ENCODE data around the gene GLS.

Gene GLS

DNA sequence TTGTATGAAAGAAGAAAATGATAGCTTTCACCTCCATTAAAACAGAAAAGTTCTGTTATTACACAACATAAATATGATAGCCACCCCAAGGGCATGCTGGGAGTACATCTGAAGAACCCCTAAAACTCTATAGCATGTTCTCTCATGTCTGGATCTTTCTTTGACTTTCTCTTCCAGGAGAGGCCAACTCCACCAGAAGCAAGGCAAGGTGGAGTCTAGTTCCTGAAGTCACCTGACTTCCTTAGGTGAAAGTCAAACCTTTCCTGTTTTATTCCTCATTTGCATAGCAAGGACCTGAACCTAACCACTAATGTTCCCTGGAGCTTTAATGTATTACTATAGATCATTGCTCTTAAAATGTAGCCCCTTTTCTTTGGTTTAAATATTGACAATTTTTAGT, 127.7 kb downstream of the GLS start:
- Histone ChIP-seq H2BK12ac (ENCODE audit: low read length in 2 of 2) (no peak overlapping the region), H4K8ac (ENCODE audit: low read length) (no peak overlapping the region), H2BK15ac (ENCODE audit: low read depth, poor library complexity, severe bottlenecking) (no peak overlapping the region), H3K9me3 (ENCODE audit: control insufficient read depth, low read length) (no peaks in the 10 kb centered on the region), H2AK5ac (ENCODE audit: low read length, severe bottlenecking) (no peak overlapping the region), H4K91ac (ENCODE audit: low read length) (no peak overlapping the region), H3K14ac (ENCODE audit: low read length in 2 of 2) (no peak overlapping the region), H2BK5ac (ENCODE audit: low read depth, low read length, poor library complexity, severe bottlenecking) (no peak overlapping the region), H3K36me3 (ENCODE audit: control insufficient read depth in 1 of 2, insufficient read depth in 2 of 2, low read depth in 1 of 2, low read length in 2 of 2) (peaks cover 35 to 94% of the 10 kb centered on the region in 2 experiments), H3K27me3 (ENCODE audit: control insufficient read depth in 1 of 2, insufficient read depth in 1 of 2, low read length in 2 of 2) (no peaks in the 10 kb centered on the region), H3K4me3 (ENCODE audit: insufficient read depth in 1 of 2, low read depth in 1 of 2, low read length in 2 of 2) (no peak overlapping the region), H3K4ac (ENCODE audit: low read depth in 1 of 2, low read length in 2 of 2) (no peak overlapping the region), H3K9ac (ENCODE audit: low read length) (peak overlapping the region; percentile 4), H3K27ac (ENCODE audit: low read length, poor library complexity, severe bottlenecking) (no peak overlapping the region), H3K23ac (ENCODE audit: low read length in 2 of 2) (no peak overlapping the region), H3K4me1 (ENCODE audit: control insufficient read depth, insufficient read depth, low read depth, low read length) (peaks cover 12% of the 10 kb centered on the region), H3K18ac (ENCODE audit: low read depth in 1 of 2, low read length in 2 of 2) (no peak overlapping the region), H2AFZ (ENCODE audit: low read depth, low read length) (no peak overlapping the region), H2BK120ac (ENCODE audit: low read depth, low read length) (no peak overlapping the region), H3K79me1 (replicated peaks; ENCODE audit: low read length, poor library complexity, severe bottlenecking) (peaks cover 16% of the 10 kb centered on the region), H3K4me2 (ENCODE audit: low read length, poor library complexity, severe bottlenecking) (no peak overlapping the region)
- no peak for DNase-seq

DNA sequence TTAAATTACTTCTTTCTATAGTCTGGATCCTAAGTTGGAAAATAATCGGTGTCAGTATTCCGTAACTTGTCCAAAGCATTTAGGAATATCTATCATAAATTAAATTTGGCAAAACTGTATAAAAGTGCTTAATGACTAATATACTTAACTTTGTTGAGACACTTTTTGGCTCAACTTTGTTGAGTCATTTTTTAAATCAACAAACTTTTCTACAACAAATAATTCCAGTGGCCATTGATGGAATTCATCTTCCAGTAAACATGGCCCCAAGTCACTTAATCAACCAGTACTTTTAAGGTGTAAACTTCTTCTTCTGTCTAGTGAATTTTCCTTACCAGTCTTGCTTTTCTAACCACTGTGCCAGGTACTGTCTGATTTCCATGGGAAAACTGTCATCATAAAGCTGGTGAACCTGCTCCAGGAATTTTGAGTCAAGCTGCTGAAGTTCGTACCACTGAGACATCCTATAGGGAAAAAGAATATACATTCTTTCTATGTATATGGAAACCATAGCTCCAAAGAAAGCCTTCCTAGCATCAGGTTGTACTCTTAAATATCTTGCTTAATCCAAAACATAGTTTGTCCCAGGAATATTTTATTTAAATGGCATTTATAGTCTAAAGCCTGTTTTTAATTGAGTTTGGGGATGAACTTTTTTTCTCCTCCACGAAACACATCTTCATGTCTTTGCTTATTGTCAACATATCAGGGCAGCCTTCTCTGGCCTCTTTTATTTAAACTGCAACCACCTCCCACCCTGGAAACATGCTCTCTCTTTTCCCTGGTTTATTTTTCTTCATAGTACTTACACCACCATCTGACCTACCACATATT, 129.1 kb downstream of the GLS start:
- no peak overlapping the region for H3K23ac ChIP-seq (ENCODE audit: low read length in 2 of 2)
- no peak overlapping the region for H2AFZ ChIP-seq (ENCODE audit: low read depth, low read length)
- 100% methylated on average over 1 of the region's 4 CpGs for WGBS
- no peak overlapping the region for H3K18ac ChIP-seq (ENCODE audit: low read depth in 1 of 2, low read length in 2 of 2)
- no peak overlapping the region for H3K14ac ChIP-seq (ENCODE audit: low read length in 2 of 2)
- peak overlapping the region in 1 of 2 experiments; percentile 100 for H3K4me3 ChIP-seq (ENCODE audit: insufficient read depth in 1 of 2, low read depth in 1 of 2, low read length in 2 of 2)
- no peak overlapping the region for H3K27ac ChIP-seq (ENCODE audit: low read length, poor library complexity, severe bottlenecking)
- H3K9ac ChIP-seq (ENCODE audit: low read length), result peak overlapping the region; percentile 99
- H3K4ac ChIP-seq (ENCODE audit: low read depth in 1 of 2, low read length in 2 of 2), result no peak overlapping the region
- no peak for DNase-seq
- H3K9me3 ChIP-seq (ENCODE audit: control insufficient read depth, low read length), result no peaks in the 10 kb centered on the region
- peaks cover 25 to 79% of the 10 kb centered on the region in 2 experiments for H3K36me3 ChIP-seq (ENCODE audit: control insufficient read depth in 1 of 2, insufficient read depth in 2 of 2, low read depth in 1 of 2, low read length in 2 of 2)
- H2AK5ac ChIP-seq (ENCODE audit: low read length, severe bottlenecking), result no peak overlapping the region
- H2BK15ac ChIP-seq (ENCODE audit: low read depth, poor library complexity, severe bottlenecking), result no peak overlapping the region
- H3K27me3 ChIP-seq (ENCODE audit: control insufficient read depth in 1 of 2, insufficient read depth in 1 of 2, low read length in 2 of 2), result no peaks in the 10 kb centered on the region
- no peak overlapping the region for H2BK5ac ChIP-seq (ENCODE audit: low read depth, low read length, poor library complexity, severe bottlenecking)
- no peak overlapping the region for H2BK120ac ChIP-seq (ENCODE audit: low read depth, low read length)
- H4K8ac ChIP-seq (ENCODE audit: low read length), result no peak overlapping the region
- H2BK12ac ChIP-seq (ENCODE audit: low read length in 2 of 2), result no peak overlapping the region
- peaks cover 12% of the 10 kb centered on the region for H3K79me1 ChIP-seq (replicated peaks; ENCODE audit: low read length, poor library complexity, severe bottlenecking)
- H3K4me2 ChIP-seq (ENCODE audit: low read length, poor library complexity, severe bottlenecking), result no peak overlapping the region
- H4K91ac ChIP-seq (ENCODE audit: low read length), result no peak overlapping the region
- H3K4me1 ChIP-seq (ENCODE audit: control insufficient read depth, insufficient read depth, low read depth, low read length), result peaks cover 14% of the 10 kb centered on the region

DNA sequence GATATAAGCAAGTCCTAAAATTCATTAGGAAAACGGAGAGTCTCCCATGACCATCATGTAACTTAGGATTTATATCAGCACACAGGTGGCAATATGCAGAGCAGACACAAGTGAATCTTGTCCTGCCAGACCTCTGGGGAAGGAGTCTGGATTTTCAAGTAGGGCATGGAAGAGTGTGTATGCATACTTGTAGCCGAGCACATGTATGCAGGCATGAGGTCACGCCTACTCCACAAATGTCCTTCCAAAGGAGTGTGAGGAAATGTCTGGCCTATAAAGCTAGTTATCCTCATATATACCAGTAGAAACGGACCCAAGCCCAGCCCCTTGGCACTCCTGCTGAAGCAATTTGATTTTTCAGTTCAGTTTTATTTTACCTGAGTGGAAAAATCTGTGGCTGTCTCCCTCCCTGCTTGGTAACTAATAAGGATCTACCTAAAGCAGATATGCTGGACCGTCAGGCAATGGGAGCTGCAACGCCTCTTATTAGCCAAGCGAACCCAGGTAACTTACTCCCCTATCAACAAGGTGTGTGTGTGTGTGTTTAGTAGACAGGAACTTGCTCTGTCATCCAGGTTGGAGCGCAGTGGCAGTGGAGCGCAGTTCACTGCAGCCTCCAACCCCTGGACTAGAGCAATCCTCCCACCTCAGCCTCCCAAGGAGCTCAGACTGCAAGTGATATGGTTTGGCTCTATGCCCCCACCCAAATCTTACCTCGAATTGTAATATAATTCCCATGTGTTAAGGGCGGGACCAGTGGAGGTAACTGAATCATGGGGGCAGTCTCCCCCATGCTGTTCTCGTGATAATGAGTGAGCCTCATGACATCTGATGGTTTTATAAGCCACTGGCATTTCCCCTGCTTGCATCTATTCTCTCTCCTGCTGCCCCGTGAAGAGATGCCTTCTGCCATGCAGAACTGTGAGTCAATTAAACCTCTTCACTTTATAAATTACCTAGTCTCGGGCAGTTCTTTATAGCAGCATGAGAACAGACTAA, 130.6 kb downstream of the GLS start:
- H3K4me3 ChIP-seq (ENCODE audit: insufficient read depth in 1 of 2, low read depth in 1 of 2, low read length in 2 of 2), result peak overlapping the region; percentile 40 to 100

DNA sequence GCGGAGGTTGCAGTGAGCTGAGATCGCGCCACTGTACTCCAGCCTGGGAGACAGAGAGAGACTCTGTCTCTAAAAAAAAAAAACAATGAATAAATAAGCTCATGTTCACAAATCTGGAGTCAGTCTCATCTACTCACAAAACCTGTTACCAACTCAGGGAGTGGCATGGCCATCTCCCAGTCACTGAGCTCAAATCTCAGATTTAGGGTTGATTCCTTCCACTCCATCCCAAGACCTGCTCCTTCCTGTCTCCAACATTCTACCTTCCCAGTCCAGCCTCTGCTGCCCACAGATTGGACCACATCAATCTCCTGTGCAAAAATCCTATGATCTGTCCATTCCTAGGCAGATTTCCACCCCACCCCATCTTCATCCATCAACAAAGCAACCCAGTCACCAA, 131.7 kb downstream of the GLS start:
- H2BK5ac ChIP-seq (ENCODE audit: low read depth, low read length, poor library complexity, severe bottlenecking), result no peak overlapping the region
- H3K4me2 ChIP-seq (ENCODE audit: low read length, poor library complexity, severe bottlenecking), result peak overlapping the region; percentile 87
- peaks cover 1% of the 10 kb centered on the region for H3K79me1 ChIP-seq (replicated peaks; ENCODE audit: low read length, poor library complexity, severe bottlenecking)
- H3K4me1 ChIP-seq (ENCODE audit: control insufficient read depth, insufficient read depth, low read depth, low read length), result peaks cover 14% of the 10 kb centered on the region
- 96% methylated on average over 3 of the region's 3 CpGs for WGBS
- H3K9ac ChIP-seq (ENCODE audit: low read length), result peak overlapping the region; percentile 99
- H3K27ac ChIP-seq (ENCODE audit: low read length, poor library complexity, severe bottlenecking), result no peak overlapping the region
- no peak overlapping the region for H4K91ac ChIP-seq (ENCODE audit: low read length)
- H2AFZ ChIP-seq (ENCODE audit: low read depth, low read length), result no peak overlapping the region
- H3K9me3 ChIP-seq (ENCODE audit: control insufficient read depth, low read length), result no peaks in the 10 kb centered on the region
- H2AK5ac ChIP-seq (ENCODE audit: low read length, severe bottlenecking), result no peak overlapping the region
- H2BK12ac ChIP-seq (ENCODE audit: low read length in 2 of 2), result peak overlapping the region in 1 of 2 experiments; percentile 14
- no peak overlapping the region for H3K18ac ChIP-seq (ENCODE audit: low read depth in 1 of 2, low read length in 2 of 2)
- H3K14ac ChIP-seq (ENCODE audit: low read length in 2 of 2), result no peak overlapping the region
- no peak overlapping the region for H2BK120ac ChIP-seq (ENCODE audit: low read depth, low read length)
- peaks cover 10 to 53% of the 10 kb centered on the region in 2 experiments for H3K36me3 ChIP-seq (ENCODE audit: control insufficient read depth in 1 of 2, insufficient read depth in 2 of 2, low read depth in 1 of 2, low read length in 2 of 2)
- no peak overlapping the region for H4K8ac ChIP-seq (ENCODE audit: low read length)
- H3K23ac ChIP-seq (ENCODE audit: low read length in 2 of 2), result peak overlapping the region in 1 of 2 experiments; percentile 50
- H3K4me3 ChIP-seq (ENCODE audit: insufficient read depth in 1 of 2, low read depth in 1 of 2, low read length in 2 of 2), result peak overlapping the region in 1 of 2 experiments; percentile 100
- H3K4ac ChIP-seq (ENCODE audit: low read depth in 1 of 2, low read length in 2 of 2), result no peak overlapping the region
- no peaks in the 10 kb centered on the region for H3K27me3 ChIP-seq (ENCODE audit: control insufficient read depth in 1 of 2, insufficient read depth in 1 of 2, low read length in 2 of 2)
- H2BK15ac ChIP-seq (ENCODE audit: low read depth, poor library complexity, severe bottlenecking), result no peak overlapping the region
- no peak for DNase-seq

More for the DNA sequence above, 130.6 kb downstream of the GLS start:
- Histone ChIP-seq H3K9ac (ENCODE audit: low read length) (peak overlapping the region; percentile 99), H4K8ac (ENCODE audit: low read length) (no peak overlapping the region), H3K36me3 (ENCODE audit: control insufficient read depth in 1 of 2, insufficient read depth in 2 of 2, low read depth in 1 of 2, low read length in 2 of 2) (peaks cover 18 to 65% of the 10 kb centered on the region in 2 experiments), H3K79me1 (replicated peaks; ENCODE audit: low read length, poor library complexity, severe bottlenecking) (peaks cover 5% of the 10 kb centered on the region), H3K4ac (ENCODE audit: low read depth in 1 of 2, low read length in 2 of 2) (no peak overlapping the region), H2BK5ac (ENCODE audit: low read depth, low read length, poor library complexity, severe bottlenecking) (no peak overlapping the region), H3K14ac (ENCODE audit: low read length in 2 of 2) (peak overlapping the region in 1 of 2 experiments; percentile 18), H3K4me1 (ENCODE audit: control insufficient read depth, insufficient read depth, low read depth, low read length) (peaks cover 14% of the 10 kb centered on the region), H2BK12ac (ENCODE audit: low read length in 2 of 2) (no peak overlapping the region), H2AFZ (ENCODE audit: low read depth, low read length) (no peak overlapping the region), H2BK120ac (ENCODE audit: low read depth, low read length) (no peak overlapping the region), H3K9me3 (ENCODE audit: control insufficient read depth, low read length) (no peaks in the 10 kb centered on the region), H3K23ac (ENCODE audit: low read length in 2 of 2) (peak overlapping the region in 1 of 2 experiments; percentile 41), H2BK15ac (ENCODE audit: low read depth, poor library complexity, severe bottlenecking) (no peak overlapping the region), H4K91ac (ENCODE audit: low read length) (no peak overlapping the region), H3K27me3 (ENCODE audit: control insufficient read depth in 1 of 2, insufficient read depth in 1 of 2, low read length in 2 of 2) (no peaks in the 10 kb centered on the region), H3K4me2 (ENCODE audit: low read length, poor library complexity, severe bottlenecking) (peak overlapping the region; percentile 87), H3K18ac (ENCODE audit: low read depth in 1 of 2, low read length in 2 of 2) (no peak overlapping the region), H3K27ac (ENCODE audit: low read length, poor library complexity, severe bottlenecking) (no peak overlapping the region), H2AK5ac (ENCODE audit: low read length, severe bottlenecking) (no peak overlapping the region)
- DNase-seq, result no peak
- 95% methylated on average over 10 of the region's 14 CpGs for WGBS

Measured in mesenchymal stem cell (in vitro differentiated cells and primary cell).